Suprapubic skin (tissue), 3 donors: ENCODE measurements around the gene IWS1.

Experiments used
- CTCF ChIP-seq, 2 donors: fragments of 200-600 bp in 1 of 2; fragments of 450-650 bp in 1 of 2; sonication (generic) in 1 of 2; IDR thresholded peaks; one replicate each; pipeline ENCODE4 v1.5.1; 2016 to 2019; ENCODE audit warnings: antibody characterized with exemption in 2 of 2, mild to moderate bottlenecking in 1 of 2, moderate library complexity in 1 of 2
- EP300 ChIP-seq: sonication (generic); formaldehyde crosslinking; IDR thresholded peaks from one replicate; pipeline ENCODE4 v1.6.1; 2017; ENCODE audit warnings: antibody characterized with exemption

- no peak for TF ChIP-seq CTCF (IDR thresholded peaks at IDR 0.05)
- TF ChIP-seq EP300, result no peak
Measured at GRCh38 chr2:127517465-127517864, 8.8 kb downstream of the IWS1 start.
